WTC11 (cell line): ENCODE results near the gene PPP2R1B. TPM values are rescaled to one million over a fixed set of nuclear protein-coding genes. Genes with fewer than 3 reads are reported as not detected.
A peak's percentile ranks its signal among the peaks of the same experiment; 100 is the strongest.

Experiments used
- ATAC-seq: fragments of 200-7000 bp; cut with Tn5 transposase; 2 replicates; pipeline ENCODE4 v1.10.0; 2021; ENCODE audit warnings: mild to moderate bottlenecking, moderate library complexity
- CTCF ChIA-PET: fragments of 300-600 bp; sonication (Branson Sonifier 250); formaldehyde crosslinking; loops from one replicate; lab custom pipeline; 2021; ENCODE audit warnings: antibody characterized with exemption; lab: Charles Lee
- POLR2A ChIA-PET: fragments of 350-600 bp; sonication (Branson Sonifier 250); formaldehyde crosslinking; loops from one replicate; lab custom pipeline; 2021; ENCODE audit warnings: antibody characterized with exemption; lab: Charles Lee
- DNase-seq: peaks from one replicate; pipeline ENCODE4 v3.0.0; 2021; ENCODE audit warnings: low spot score
- H3K27ac Mint-ChIP-seq: 2 replicates; pipeline ENCODE4 v1.8.0; 2021; ENCODE audit warnings: mixed read lengths
- H3K27me3 Mint-ChIP-seq: 2 replicates; pipeline ENCODE4 v1.8.0; 2021; ENCODE audit warnings: low read depth, mild to moderate bottlenecking, moderate library complexity, mixed read lengths
- H3K36me3 Mint-ChIP-seq: 2 replicates; pipeline ENCODE4 v1.8.0; 2021; ENCODE audit warnings: mixed read lengths
- H3K4me1 Mint-ChIP-seq: 2 replicates; pipeline ENCODE4 v1.8.0; 2022; ENCODE audit warnings: mixed read lengths
- H3K4me3 Mint-ChIP-seq: 2 replicates; pipeline ENCODE4 v1.8.0; 2021; ENCODE audit warnings: mild to moderate bottlenecking, moderate library complexity, mixed read lengths
- H3K9me3 Mint-ChIP-seq: 2 replicates; pipeline ENCODE4 v1.8.0; 2021; ENCODE audit warnings: mixed read lengths
- ATF1 ChIP-seq: sonication (generic); formaldehyde crosslinking; IDR thresholded peaks from 2 replicates; pipeline ENCODE4 v1.8.1; 2023; ENCODE audit warnings: mild to moderate bottlenecking, moderate library complexity, missing genetic modification reagents
- ERG ChIP-seq: fragments of 250-450 bp; sonication (Bioruptor Pico); IDR thresholded peaks from 2 replicates; pipeline ENCODE4 v1.8.0; 2021; ENCODE audit warnings: mild to moderate bottlenecking
- IRF2 ChIP-seq: sonication (generic); formaldehyde crosslinking; IDR thresholded peaks from 2 replicates; pipeline ENCODE4 v1.8.0; 2022; ENCODE audit warnings: low read depth, missing genetic modification reagents, borderline replicate concordance
- JUN ChIP-seq: sonication (generic); formaldehyde crosslinking; IDR thresholded peaks from 2 replicates; pipeline ENCODE4 v1.8.0; 2023; ENCODE audit warnings: mild to moderate bottlenecking, missing genetic modification reagents
- MYBL2 ChIP-seq: sonication (generic); formaldehyde crosslinking; IDR thresholded peaks from 2 replicates; pipeline ENCODE4 v1.8.1; 2023; ENCODE audit warnings: mild to moderate bottlenecking, moderate library complexity, missing genetic modification reagents
- NFATC4 ChIP-seq: fragments of 250-450 bp; sonication (Bioruptor Pico); IDR thresholded peaks from 2 replicates; pipeline ENCODE4 v1.9.0; 2021; ENCODE audit warnings: mild to moderate bottlenecking
- NFE2L1 ChIP-seq: sonication (generic); formaldehyde crosslinking; IDR thresholded peaks from 2 replicates; pipeline ENCODE4 v1.8.1; 2023; ENCODE audit warnings: missing genetic modification reagents
- NR2C2 ChIP-seq: sonication (generic); formaldehyde crosslinking; IDR thresholded peaks from 2 replicates; pipeline ENCODE4 v1.8.0; 2022; ENCODE audit warnings: mild to moderate bottlenecking, missing genetic modification reagents
- NR3C1 ChIP-seq: sonication (generic); formaldehyde crosslinking; conservative IDR thresholded peaks from 2 replicates; pipeline ENCODE4 v1.8.1; 2023; ENCODE audit warnings: low read depth, mild to moderate bottlenecking, missing genetic modification reagents
- OVOL2 ChIP-seq: fragments of 250-450 bp; sonication (Bioruptor Pico); IDR thresholded peaks from 2 replicates; pipeline ENCODE4 v1.9.0; 2021; ENCODE audit warnings: mild to moderate bottlenecking, borderline replicate concordance
- PRRX2 ChIP-seq: fragments of 250-450 bp; sonication (Bioruptor Pico); IDR thresholded peaks from 2 replicates; pipeline ENCODE4 v1.8.0; 2021; ENCODE audit warnings: mild to moderate bottlenecking
- SP1 ChIP-seq: sonication (generic); formaldehyde crosslinking; conservative IDR thresholded peaks from 2 replicates; pipeline ENCODE4 v1.8.1; 2022; ENCODE audit warnings: missing genetic modification reagents
- USF1 ChIP-seq: sonication (generic); formaldehyde crosslinking; IDR thresholded peaks from 2 replicates; pipeline ENCODE4 v1.8.0; 2022; ENCODE audit warnings: mild to moderate bottlenecking, missing genetic modification reagents
- ZNF121 ChIP-seq: sonication (generic); formaldehyde crosslinking; IDR thresholded peaks from 2 replicates; pipeline ENCODE4 v1.8.0; 2023; ENCODE audit warnings: missing genetic modification reagents
- total RNA-seq: library from RNA; stranded (reverse); gene quantifications from 3 replicates; pipeline ENCODE4 v1.2.3, GENCODE V29; 2021
- TF ChIP-seq, protein P1 (sequence below): sonication (generic); formaldehyde crosslinking; IDR thresholded peaks from 2 replicates; pipeline ENCODE4 v1.8.0; 2023; ENCODE audit warnings: missing genetic modification reagents, mild to moderate bottlenecking, borderline replicate concordance
- TF ChIP-seq, protein P2 (sequence below): sonication (generic); formaldehyde crosslinking; IDR thresholded peaks from 2 replicates; pipeline ENCODE4 v1.8.1; 2022; ENCODE audit warnings: low read depth, missing genetic modification reagents, borderline replicate concordance

PPP2R1B gene
- total RNA-seq, 1 experiment from 2014 or later = 87.7 TPM

DNA sequence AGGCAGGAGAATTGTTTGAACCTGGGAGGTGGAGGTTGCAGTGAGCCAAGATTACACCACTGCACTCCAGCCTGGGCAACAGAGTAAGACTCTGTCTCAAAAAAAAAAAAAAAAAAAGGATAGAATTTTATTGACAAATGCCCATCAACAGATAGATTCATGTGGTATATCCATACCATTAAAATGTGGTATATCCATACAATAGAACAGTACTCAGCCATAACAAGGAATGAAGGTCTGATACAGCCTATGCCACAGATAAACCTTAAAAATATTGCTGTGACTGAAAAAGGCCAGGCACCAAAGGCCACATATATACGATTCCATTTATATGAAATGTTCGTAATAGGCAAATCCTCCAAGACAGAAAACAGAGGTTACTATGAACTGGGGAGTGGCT lies 45.3 kb upstream of the PPP2R1B start:
- H3K4me1 Mint-ChIP-seq = peaks cover 7% of the 10 kb centered on the region
- no peak overlapping the region for H3K27ac Mint-ChIP-seq
- H3K9me3 Mint-ChIP-seq = no peaks in the 10 kb centered on the region
- TF ChIP-seq NR3C1 (CRISPR knock-in tag) (no peak), MYBL2 (CRISPR knock-in tag) (no peak), USF1 (CRISPR knock-in tag) (no peak), NR2C2 (CRISPR knock-in tag) (no peak), JUN (CRISPR knock-in tag) (no peak), NFE2L1 (CRISPR knock-in tag) (no peak), SP1 (CRISPR knock-in tag) (no peak), ZNF121 (CRISPR knock-in tag) (no peak)
- TF ChIP-seq, protein P1, sequence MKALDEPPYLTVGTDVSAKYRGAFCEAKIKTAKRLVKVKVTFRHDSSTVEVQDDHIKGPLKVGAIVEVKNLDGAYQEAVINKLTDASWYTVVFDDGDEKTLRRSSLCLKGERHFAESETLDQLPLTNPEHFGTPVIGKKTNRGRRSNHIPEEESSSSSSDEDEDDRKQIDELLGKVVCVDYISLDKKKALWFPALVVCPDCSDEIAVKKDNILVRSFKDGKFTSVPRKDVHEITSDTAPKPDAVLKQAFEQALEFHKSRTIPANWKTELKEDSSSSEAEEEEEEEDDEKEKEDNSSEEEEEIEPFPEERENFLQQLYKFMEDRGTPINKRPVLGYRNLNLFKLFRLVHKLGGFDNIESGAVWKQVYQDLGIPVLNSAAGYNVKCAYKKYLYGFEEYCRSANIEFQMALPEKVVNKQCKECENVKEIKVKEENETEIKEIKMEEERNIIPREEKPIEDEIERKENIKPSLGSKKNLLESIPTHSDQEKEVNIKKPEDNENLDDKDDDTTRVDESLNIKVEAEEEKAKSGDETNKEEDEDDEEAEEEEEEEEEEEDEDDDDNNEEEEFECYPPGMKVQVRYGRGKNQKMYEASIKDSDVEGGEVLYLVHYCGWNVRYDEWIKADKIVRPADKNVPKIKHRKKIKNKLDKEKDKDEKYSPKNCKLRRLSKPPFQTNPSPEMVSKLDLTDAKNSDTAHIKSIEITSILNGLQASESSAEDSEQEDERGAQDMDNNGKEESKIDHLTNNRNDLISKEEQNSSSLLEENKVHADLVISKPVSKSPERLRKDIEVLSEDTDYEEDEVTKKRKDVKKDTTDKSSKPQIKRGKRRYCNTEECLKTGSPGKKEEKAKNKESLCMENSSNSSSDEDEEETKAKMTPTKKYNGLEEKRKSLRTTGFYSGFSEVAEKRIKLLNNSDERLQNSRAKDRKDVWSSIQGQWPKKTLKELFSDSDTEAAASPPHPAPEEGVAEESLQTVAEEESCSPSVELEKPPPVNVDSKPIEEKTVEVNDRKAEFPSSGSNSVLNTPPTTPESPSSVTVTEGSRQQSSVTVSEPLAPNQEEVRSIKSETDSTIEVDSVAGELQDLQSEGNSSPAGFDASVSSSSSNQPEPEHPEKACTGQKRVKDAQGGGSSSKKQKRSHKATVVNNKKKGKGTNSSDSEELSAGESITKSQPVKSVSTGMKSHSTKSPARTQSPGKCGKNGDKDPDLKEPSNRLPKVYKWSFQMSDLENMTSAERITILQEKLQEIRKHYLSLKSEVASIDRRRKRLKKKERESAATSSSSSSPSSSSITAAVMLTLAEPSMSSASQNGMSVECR (CRISPR knock-in tag) = no peak
- H3K4me3 Mint-ChIP-seq = no peak overlapping the region
- no peak for DNase-seq
- ChIA-PET POLR2A (no interaction called here), CTCF (no interaction called here)
- no peaks in the 10 kb centered on the region for H3K27me3 Mint-ChIP-seq
- H3K36me3 Mint-ChIP-seq = no peaks in the 10 kb centered on the region
- no peak for ATAC-seq

GRCh38 chr11:111808834-111809233 lies 42.6 kb upstream of the PPP2R1B start:
- H3K4me1 Mint-ChIP-seq = peaks cover 6% of the 10 kb centered on the region; the same call in 1 of the 2 replicates
- no peak overlapping the region for H3K4me3 Mint-ChIP-seq
- DNase-seq (no peak), ATAC-seq (no peak)
- H3K27ac Mint-ChIP-seq = 0 out of 2 replicates have a peak overlapping the region, but pooled peaks have one; percentile 4
- CTCF ChIA-PET = no interaction called here
- no peaks in the 10 kb centered on the region for H3K9me3 Mint-ChIP-seq
- no peak for TF ChIP-seq PRRX2 (CRISPR knock-in tag)
- TF ChIP-seq OVOL2 (CRISPR knock-in tag) = no peak
- TF ChIP-seq NFATC4 (CRISPR knock-in tag) = no peak
- TF ChIP-seq NR2C2 (CRISPR knock-in tag) = no peak
- no peak for TF ChIP-seq ERG (CRISPR knock-in tag)
- TF ChIP-seq IRF2 (CRISPR knock-in tag) = no peak
- TF ChIP-seq, protein P2, sequence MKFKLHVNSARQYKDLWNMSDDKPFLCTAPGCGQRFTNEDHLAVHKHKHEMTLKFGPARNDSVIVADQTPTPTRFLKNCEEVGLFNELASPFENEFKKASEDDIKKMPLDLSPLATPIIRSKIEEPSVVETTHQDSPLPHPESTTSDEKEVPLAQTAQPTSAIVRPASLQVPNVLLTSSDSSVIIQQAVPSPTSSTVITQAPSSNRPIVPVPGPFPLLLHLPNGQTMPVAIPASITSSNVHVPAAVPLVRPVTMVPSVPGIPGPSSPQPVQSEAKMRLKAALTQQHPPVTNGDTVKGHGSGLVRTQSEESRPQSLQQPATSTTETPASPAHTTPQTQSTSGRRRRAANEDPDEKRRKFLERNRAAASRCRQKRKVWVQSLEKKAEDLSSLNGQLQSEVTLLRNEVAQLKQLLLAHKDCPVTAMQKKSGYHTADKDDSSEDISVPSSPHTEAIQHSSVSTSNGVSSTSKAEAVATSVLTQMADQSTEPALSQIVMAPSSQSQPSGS (CRISPR knock-in tag) = no peak
- TF ChIP-seq NFE2L1 (CRISPR knock-in tag) = no peak
- no peak for TF ChIP-seq ATF1 (CRISPR knock-in tag)
- H3K27me3 Mint-ChIP-seq = no peaks in the 10 kb centered on the region
- POLR2A ChIA-PET = no interaction called here
- H3K36me3 Mint-ChIP-seq = no peaks in the 10 kb centered on the region
